HepG2 (cell line): ENCODE measurements around the gene KLC4. TPM values are rescaled to one million over a fixed set of nuclear protein-coding genes. Genes with fewer than 3 reads are reported as not detected.

Experiments
- ATAC-seq: fragments of 200-7000 bp; cut with Tn5 transposase; 3 replicates; pipeline ENCODE4 v1.9.1; 2020; ENCODE audit warnings: mild to moderate bottlenecking, moderate library complexity
- BruUV-seq: library from RNA; stranded (reverse); fragments of 400-500 nt; replicated peaks from 2 replicates; lab custom pipeline; 2021; lab: Mats Ljungman, UMichigan
- CTCF ChIA-PET: fragments of 300-600 bp; formaldehyde crosslinking; extraction: SDS; loops from one replicate; lab custom pipeline; 2021; ENCODE audit warnings: low total read pairs, inconsistent platforms, low intra/inter-chr PET ratio; lab: Yijun Ruan, JAX
- POLR2A ChIA-PET: fragments of 350-600 bp; sonication (Branson Sonifier 250); formaldehyde crosslinking; loops from one replicate; lab custom pipeline; 2020; ENCODE audit warnings: antibody characterized with exemption, inconsistent platforms; lab: Yijun Ruan, JAX
- DNase-seq: peaks from one replicate; pipeline ENCODE4 v3.0.0-alpha.2; 2015; ENCODE audit warnings: low spot score
- FAIRE-seq: peaks from 3 replicates; lab custom pipeline; 2011; peaks lifted over from hg19 to GRCh38; lab: Jason Lieb, UNC
- H2AFZ ChIP-seq: one replicate; pipeline ENCODE4 v1.6.1; 2011; ENCODE audit warnings: low read length, inconsistent platforms
- H3K27ac ChIP-seq: fragments of 300-600 bp; 3 replicates; pipeline ENCODE4 v1.8.0; 2011; ENCODE audit warnings: mixed run types, mild to moderate bottlenecking, mixed read lengths, low read length, inconsistent platforms; ENCODE audit not compliant: insufficient read depth; ENCODE audit errors: extremely low read length
- H3K27me3 ChIP-seq, 2 experiments: fragments of 200-600 bp in 1 of 2; 2 replicates in 1 of 2; 3 replicates in 1 of 2; pipeline versions ENCODE4 v1.6.0 to v1.8.0; 2011; ENCODE audit warnings: low read length in 2 of 2, mild to moderate bottlenecking in 2 of 2, moderate library complexity in 2 of 2, inconsistent platforms in 1 of 2; ENCODE audit not compliant: insufficient read depth in 2 of 2, control insufficient read depth in 1 of 2
- H3K36me3 ChIP-seq, 2 experiments: fragments of 200-600 bp in 1 of 2; replicated peaks in 1 of 2; 2 replicates in 1 of 2; 3 replicates in 1 of 2; pipeline versions ENCODE4 v1.5.1 to v1.8.0; 2011; ENCODE audit warnings: low read length in 2 of 2, inconsistent platforms in 1 of 2; ENCODE audit not compliant: insufficient read depth in 2 of 2, control insufficient read depth in 1 of 2
- H3K4me1 ChIP-seq: 2 replicates; pipeline ENCODE4 v1.5.1; 2012; ENCODE audit warnings: low read length, inconsistent platforms; ENCODE audit not compliant: insufficient read depth
- H3K4me2 ChIP-seq: 2 replicates; pipeline ENCODE4 v1.6.0; 2011; ENCODE audit warnings: low read depth, low read length, inconsistent platforms
- H3K4me3 ChIP-seq, 3 experiments: fragments of 200-600 bp in 1 of 3; sonication (generic), shearing (Covaris generic) in 1 of 3; replicated peaks in 1 of 3; 2 replicates each; pipeline ENCODE4 v1.5.1; 2011 to 2016; ENCODE audit warnings: low read length in 3 of 3, inconsistent platforms in 2 of 3, low read depth in 2 of 3, mild to moderate bottlenecking in 2 of 3, control low read depth in 1 of 3, mixed read lengths in 1 of 3; ENCODE audit not compliant: insufficient read depth in 1 of 3
- H3K79me2 ChIP-seq: one replicate; pipeline ENCODE4 v1.6.1; 2011; ENCODE audit warnings: low read length, inconsistent platforms; ENCODE audit not compliant: insufficient read depth
- H3K9ac ChIP-seq: 2 replicates; pipeline ENCODE4 v1.6.0; 2011; ENCODE audit warnings: mild to moderate bottlenecking, low read depth, low read length, inconsistent platforms; ENCODE audit not compliant: insufficient read depth
- H3K9me3 ChIP-seq: 2 replicates; pipeline ENCODE4 v1.5.1; 2012; ENCODE audit warnings: mild to moderate bottlenecking, low read length
- H4K20me1 ChIP-seq: 2 replicates; pipeline ENCODE4 v1.6.0; 2011; ENCODE audit warnings: inconsistent platforms, mild to moderate bottlenecking, low read length, moderate library complexity; ENCODE audit not compliant: insufficient read depth
- ARHGAP35 ChIP-seq: sonication (generic); formaldehyde crosslinking; IDR thresholded peaks from 2 replicates; pipeline ENCODE4 v1.9.0; 2022; ENCODE audit warnings: mild to moderate bottlenecking, inconsistent platforms, moderate library complexity, missing genetic modification reagents, borderline replicate concordance
- ARID4A ChIP-seq: sonication (generic); formaldehyde crosslinking; IDR thresholded peaks from 2 replicates; pipeline ENCODE4 v1.5.0; 2020; ENCODE audit warnings: mild to moderate bottlenecking, missing genetic modification reagents, borderline replicate concordance
- E2F2 ChIP-seq: sonication (generic); formaldehyde crosslinking; IDR thresholded peaks from 2 replicates; pipeline ENCODE4 v1.4.0; 2020; ENCODE audit warnings: missing genetic modification reagents, borderline replicate concordance
- GABPA ChIP-seq, 2 experiments: IDR thresholded peaks; 2 replicates each; pipeline ENCODE4 v1.6.1; 2011 to 2016; ENCODE audit warnings: low read depth in 2 of 2, low read length in 1 of 2, missing biosample characterization in 1 of 2, missing genetic modification characterization in 1 of 2
- GRHL1 ChIP-seq: sonication (generic); formaldehyde crosslinking; conservative IDR thresholded peaks from 2 replicates; pipeline ENCODE4 v1.8.0; 2022; ENCODE audit warnings: missing genetic modification reagents
- ISX ChIP-seq: sonication (generic); formaldehyde crosslinking; conservative IDR thresholded peaks from 2 replicates; pipeline ENCODE4 v1.5.0; 2020; ENCODE audit warnings: missing genetic modification reagents
- KDM5B ChIP-seq: sonication (generic); formaldehyde crosslinking; IDR thresholded peaks from 2 replicates; pipeline ENCODE4 v1.4.0; 2020; ENCODE audit warnings: missing genetic modification reagents, mild to moderate bottlenecking, borderline replicate concordance
- UBTF ChIP-seq: sonication (generic); formaldehyde crosslinking; IDR thresholded peaks from 2 replicates; pipeline ENCODE4 v1.4.0; 2020; ENCODE audit warnings: mild to moderate bottlenecking, missing genetic modification reagents
- XBP1 ChIP-seq: sonication (generic); formaldehyde crosslinking; IDR thresholded peaks from 2 replicates; pipeline ENCODE4 v1.5.0; 2020; ENCODE audit warnings: missing genetic modification reagents
- ZBTB3 ChIP-seq: sonication (generic); formaldehyde crosslinking; IDR thresholded peaks from 2 replicates; pipeline ENCODE4 v1.4.0; 2020; ENCODE audit warnings: low read depth, mild to moderate bottlenecking, moderate library complexity, missing genetic modification reagents, borderline replicate concordance
- ZNF556 ChIP-seq: sonication (generic); formaldehyde crosslinking; IDR thresholded peaks from 2 replicates; pipeline ENCODE4 v1.4.0; 2020; ENCODE audit warnings: mild to moderate bottlenecking, missing genetic modification reagents, borderline replicate concordance
- WGBS: methylation state at CpG from one replicate; pipeline ENCODE4 v1.1.6; 2017; ENCODE audit warnings: low lambda C conversion rate; 5-methylcytosine and 5-hydroxymethylcytosine counted together
- in situ Hi-C: cut with HindIII; loops from 2 replicates; pipeline ENCODE4 v1.10.0; 2017; ENCODE audit warnings: low pct_unique_long_range_greater_than_20kb; ENCODE audit not compliant: extremely low pct_ligation_motif_present
- intact Hi-C: fragments of 100-400 bp; cut with micrococcal nuclease; formaldehyde crosslinking; loops from one replicate; pipeline ENCODE4 v1.10.0; 2022; ENCODE audit not compliant: unreplicated experiment
- polyA plus RNA-seq, 8 experiments: library from polyadenylated mRNA; depleted of rRNA in 3 of 8; stranded (reverse) in 7 of 8; unstranded in 1 of 8; fragments of >200 nt; fragmentation: Illumina TruSeq in 4 of 8; extraction: Trizol in 4 of 8; gene quantifications; 2 replicates each; pipeline versions ENCODE4 v1.2.1 to v1.2.3, GENCODE V29; 2011 to 2016; ENCODE audit warnings: low read depth in 4 of 8, missing spikeins in 1 of 8, mixed read lengths in 1 of 8; ENCODE audit not compliant: insufficient read depth in 1 of 8
- total RNA-seq, 5 experiments: library from RNA; depleted of rRNA; stranded (reverse); fragments of >200 nt; fragmentation: Illumina TruSeq; extraction: Trizol; gene quantifications; 2 replicates each; pipeline ENCODE4 v1.2.3, GENCODE V29; 2016; ENCODE audit warnings: low read depth in 1 of 5

Gene KLC4
- total and polyA plus RNA-seq, 2 of the 13 experiments (the other 11 are each of a cell fraction or from before 2014, with no cell fraction given) = 45.4 to 70.4 TPM

- no peaks in the 10 kb centered on the region; a peak in 1 of 5 replicates for H3K27me3 ChIP-seq
- ATAC-seq = no peak
- no peak overlapping the region; the same call in 1 of the 2 replicates for H3K4me2 ChIP-seq
- WGBS = 87% methylated on average over 6 of the region's 6 CpGs
- H3K36me3 ChIP-seq = peaks cover 11 to 28% of the 10 kb centered on the region in 2 experiments; a peak in 4 of 5 replicates
- in situ Hi-C loops = loop anchor here (5.0 to 10.0 kb wide), 2 partner anchors 50 to 67 kb away; no protein-coding TSS in a partner anchor
- no peak overlapping the region for H2AFZ ChIP-seq
- BruUV-seq = no TSS peak
- no peaks in the 10 kb centered on the region for H3K9me3 ChIP-seq
- no peak overlapping the region for H3K4me3 ChIP-seq
- H3K9ac ChIP-seq = no peak overlapping the region
- H4K20me1 ChIP-seq = peaks cover 8% of the 10 kb centered on the region; the same call in 1 of the 2 replicates
- peak overlapping the region; percentile 29 for H3K27ac ChIP-seq
- peaks cover 34% of the 10 kb centered on the region for H3K79me2 ChIP-seq
- intact Hi-C loops = no loop called here
- no peak for DNase-seq
- H3K4me1 ChIP-seq = peaks cover 39% of the 10 kb centered on the region
- FAIRE-seq = no peak
- POLR2A ChIA-PET = interaction anchor here (0.9 to 4.2 kb wide), 6 partner anchors 10 to 96 kb away, joined by 3 to 103 read pairs (median 7); partner anchors contain the start of genes KLC4, MRPL2 and PEX6
- CTCF ChIA-PET = no interaction called here
- TF ChIP-seq KDM5B = no peak
- no peak for TF ChIP-seq ZBTB3 (CRISPR knock-in tag)
- no peak for TF ChIP-seq E2F2 (CRISPR knock-in tag)
- no peak for TF ChIP-seq ARID4A (CRISPR knock-in tag)
- TF ChIP-seq ISX = no peak
- TF ChIP-seq ZNF556 (CRISPR knock-in tag) = no peak
- TF ChIP-seq GRHL1 (CRISPR knock-in tag) = no peak
- TF ChIP-seq XBP1 = no peak
- TF ChIP-seq GABPA (IDR thresholded peaks at IDR 0.05; ENCODE audit: low read depth, low read length) = no peak
- no peak for TF ChIP-seq GABPA (CRISPR knock-in tag; IDR thresholded peaks at IDR 0.05; ENCODE audit: low read depth)
- 0 out of 2 replicates have a peak, but pooled peaks have one; percentile 34 for TF ChIP-seq UBTF
- no peak for TF ChIP-seq ARHGAP35 (CRISPR knock-in tag)
These were observed 15.6 kb downstream of the KLC4 start for GRCh38 chr6:43074847-43075669.
